ENCODE measurements around the gene FLVCR1.

DNA sequence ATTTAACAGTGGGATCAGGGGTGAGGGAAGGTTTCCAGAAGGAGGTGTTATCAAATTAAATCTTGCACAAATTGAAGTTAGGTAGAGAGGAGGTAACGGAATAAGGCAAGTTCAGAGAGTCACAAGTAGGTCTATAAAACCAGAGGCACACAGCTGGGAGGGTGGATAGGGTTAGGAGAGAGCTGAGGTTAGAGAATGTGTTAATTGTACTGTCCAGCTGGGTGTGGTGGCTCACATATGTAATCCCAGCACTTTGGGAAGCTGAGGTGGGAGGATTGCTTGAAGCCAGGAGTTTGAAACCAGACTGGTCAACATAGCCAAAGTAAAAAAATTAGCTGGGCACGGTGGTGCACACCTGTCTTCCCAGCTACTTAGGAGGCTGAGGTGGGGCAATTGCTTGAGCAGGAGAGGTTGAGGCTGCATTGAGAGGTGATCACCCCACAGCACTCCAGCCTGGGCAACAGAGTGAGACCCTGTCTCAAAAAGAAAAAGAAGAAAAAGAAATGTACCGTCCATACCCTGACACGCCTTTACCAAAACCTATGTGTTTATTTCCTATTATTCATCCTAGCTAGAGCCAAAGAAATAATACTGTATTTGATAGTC is 30.8 kb upstream of the FLVCR1 start:
- no peak for TF ChIP-seq CTCF (IDR thresholded peaks at IDR 0.05)
- TF ChIP-seq POLR2A (IDR thresholded peaks at IDR 0.05): no peak

Data from Peyer's patch (tissue), 4 donors.